ENCODE measurements around the gene SLX1A. TPM values are rescaled to one million over a fixed set of nuclear protein-coding genes. Genes with fewer than 3 reads are reported as not detected.

SLX1A gene
- total and polyA plus RNA-seq, 9 of the 15 experiments (the other 6 are each of a cell fraction or from before 2014, with no cell fraction given): 2.3 to 86.5 (median 11.6) TPM

DNA sequence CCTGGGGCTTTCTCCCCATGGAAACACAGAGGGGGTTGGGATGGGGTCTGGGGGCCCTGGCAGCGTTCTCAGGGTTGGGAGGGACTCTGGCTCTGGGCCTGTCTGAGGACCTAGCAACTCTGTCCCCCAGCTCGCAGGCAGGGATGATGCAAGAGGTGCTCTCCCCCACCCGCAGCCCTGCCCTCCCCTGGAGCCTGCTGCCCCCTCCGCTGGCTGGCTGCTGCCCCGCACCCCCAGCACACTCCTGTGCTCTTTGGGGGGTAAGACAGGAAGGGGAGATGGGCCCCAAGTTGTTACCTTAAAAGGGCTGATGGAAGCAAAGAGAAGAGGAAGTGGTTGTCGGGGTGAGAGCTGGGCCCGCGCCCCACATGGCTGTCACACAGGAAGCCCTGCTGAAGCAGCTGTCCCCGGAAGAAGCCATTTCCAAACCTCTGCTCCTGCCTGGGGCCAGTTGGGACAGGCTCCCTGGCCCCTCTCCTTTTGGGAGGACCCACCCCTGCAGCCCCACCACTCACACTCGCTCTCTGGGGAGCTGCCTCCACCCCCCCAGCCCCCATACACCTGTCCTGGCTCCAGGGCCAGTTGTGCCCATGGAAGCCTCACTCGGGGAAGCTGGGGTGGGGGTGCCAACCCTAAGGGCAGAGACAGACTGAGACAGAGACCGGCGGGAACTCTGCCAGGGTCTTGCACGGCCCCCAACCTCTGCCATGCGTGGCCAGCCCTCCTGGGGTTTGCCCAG lies 7.8 kb upstream of the SLX1A start:
- no peaks in the 10 kb centered on the region for H3K79me2 ChIP-seq (ENCODE audit: control insufficient read depth, insufficient read depth, low read length)
- no peaks in the 10 kb centered on the region for H3K9me3 ChIP-seq (replicated peaks; ENCODE audit: control insufficient read depth, insufficient read depth, low read depth, low read length)
- H3K27me3 ChIP-seq (ENCODE audit: control insufficient read depth in 2 of 2, insufficient read depth in 2 of 2, low read length in 2 of 2): no peaks in the 10 kb centered on the region
- peak overlapping the region; percentile 61; the same call in 2 of the 3 replicates for H3K27ac ChIP-seq (ENCODE audit: extremely low read depth, low read depth, low read length)
- H4K20me1 ChIP-seq (replicated peaks; ENCODE audit: control insufficient read depth, insufficient read depth, low read length): no peaks in the 10 kb centered on the region
- H3K4me3 ChIP-seq: no peak overlapping the region
- ATAC-seq (peak; percentile 9), DNase-seq (ENCODE audit: extremely low read depth in 1 of 4, low spot score in 3 of 4) (peak in 1 of 4 experiments; percentile 16), FAIRE-seq (no peak)
- no TSS peak for BruUV-seq (replicated peaks)
- H3K4me2 ChIP-seq (ENCODE audit: insufficient read depth, low read length): no peak overlapping the region
- intact Hi-C loops (cut with micrococcal nuclease): no loop called here
- POLR2A ChIA-PET: no interaction called here
- H3K9ac ChIP-seq (ENCODE audit: insufficient read depth in 1 of 2, low read depth in 2 of 2, low read length in 2 of 2): peak overlapping the region in 1 of 2 experiments; percentile 72; a peak in 1 of 4 replicates
- in situ Hi-C loops (cut with MboI): loop anchor here (5.0 kb wide), 1 partner anchor 734 kb away; the partner anchor contains the start of genes BOLA2 and SLX1B
- no peaks in the 10 kb centered on the region for H3K9me1 ChIP-seq (ENCODE audit: control insufficient read depth, insufficient read depth, low read length)
- CTCF ChIA-PET (ENCODE audit: low intra/inter-chr PET ratio): no interaction called here
- peak overlapping the region; percentile 63 for H2AFZ ChIP-seq (ENCODE audit: low read depth, low read length)
- 78% methylated on average over 7 of the region's 15 CpGs for WGBS (ENCODE audit: insufficient coverage, low coverage, missing lambda C conversion rate)
- H3K4me1 ChIP-seq (replicated peaks in 1 of 2; ENCODE audit: control insufficient read depth in 2 of 2, insufficient read depth in 2 of 2, low read length in 2 of 2): peaks cover 32 to 58% of the 10 kb centered on the region in 2 experiments
- H3K36me3 ChIP-seq (ENCODE audit: control insufficient read depth, insufficient read depth, low read length): 0 out of 3 replicates have a peak, but pooled peaks cover 3% of the 10 kb centered on the region
- TF ChIP-seq PML (IDR thresholded peaks at IDR 0.05; ENCODE audit: low read length) (no peak), CBX2 (IDR thresholded peaks at IDR 0.05; ENCODE audit: insufficient read depth, low read length, poor library complexity, severe bottlenecking) (no peak), STAG1 (CRISPR knock-in tag; IDR thresholded peaks at IDR 0.05; ENCODE audit: borderline replicate concordance) (no peak), CXXC5 (CRISPR knock-in tag; IDR thresholded peaks at IDR 0.05) (peak; percentile 30; the same call in 1 of the 2 replicates), RNF2 (IDR thresholded peaks at IDR 0.05) (no peak; the same call in 1 of the 2 replicates), BMI1 (IDR thresholded peaks at IDR 0.05; ENCODE audit: low read length) (no peak), CEBPG (CRISPR knock-in tag; IDR thresholded peaks at IDR 0.05) (peak; percentile 91), CEBPG (tag; conservative IDR thresholded peaks at IDR 0.05 in 1 of 2, IDR thresholded peaks at IDR 0.05 in 1 of 2) (peak; percentile 37 to 77; a peak in 3 of 4 replicates), ESRRA (IDR thresholded peaks at IDR 0.05; ENCODE audit: borderline replicate concordance, low read depth) (no peak), ZC3H4 (CRISPR knock-in tag; IDR thresholded peaks at IDR 0.05; ENCODE audit: borderline replicate concordance) (no peak), TCF7L2 (IDR thresholded peaks at IDR 0.05; ENCODE audit: low read depth, low read length) (no peak), LCOR (CRISPR knock-in tag; IDR thresholded peaks at IDR 0.05) (no peak)
- TF ChIP-seq, protein P1, sequence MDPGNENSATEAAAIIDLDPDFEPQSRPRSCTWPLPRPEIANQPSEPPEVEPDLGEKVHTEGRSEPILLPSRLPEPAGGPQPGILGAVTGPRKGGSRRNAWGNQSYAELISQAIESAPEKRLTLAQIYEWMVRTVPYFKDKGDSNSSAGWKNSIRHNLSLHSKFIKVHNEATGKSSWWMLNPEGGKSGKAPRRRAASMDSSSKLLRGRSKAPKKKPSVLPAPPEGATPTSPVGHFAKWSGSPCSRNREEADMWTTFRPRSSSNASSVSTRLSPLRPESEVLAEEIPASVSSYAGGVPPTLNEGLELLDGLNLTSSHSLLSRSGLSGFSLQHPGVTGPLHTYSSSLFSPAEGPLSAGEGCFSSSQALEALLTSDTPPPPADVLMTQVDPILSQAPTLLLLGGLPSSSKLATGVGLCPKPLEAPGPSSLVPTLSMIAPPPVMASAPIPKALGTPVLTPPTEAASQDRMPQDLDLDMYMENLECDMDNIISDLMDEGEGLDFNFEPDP (CRISPR knock-in tag; IDR thresholded peaks at IDR 0.05): no peak
- TF ChIP-seq, protein P2, sequence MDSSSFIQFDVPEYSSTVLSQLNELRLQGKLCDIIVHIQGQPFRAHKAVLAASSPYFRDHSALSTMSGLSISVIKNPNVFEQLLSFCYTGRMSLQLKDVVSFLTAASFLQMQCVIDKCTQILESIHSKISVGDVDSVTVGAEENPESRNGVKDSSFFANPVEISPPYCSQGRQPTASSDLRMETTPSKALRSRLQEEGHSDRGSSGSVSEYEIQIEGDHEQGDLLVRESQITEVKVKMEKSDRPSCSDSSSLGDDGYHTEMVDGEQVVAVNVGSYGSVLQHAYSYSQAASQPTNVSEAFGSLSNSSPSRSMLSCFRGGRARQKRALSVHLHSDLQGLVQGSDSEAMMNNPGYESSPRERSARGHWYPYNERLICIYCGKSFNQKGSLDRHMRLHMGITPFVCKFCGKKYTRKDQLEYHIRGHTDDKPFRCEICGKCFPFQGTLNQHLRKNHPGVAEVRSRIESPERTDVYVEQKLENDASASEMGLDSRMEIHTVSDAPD (CRISPR knock-in tag; IDR thresholded peaks at IDR 0.05): no peak
- TF ChIP-seq, protein P3, sequence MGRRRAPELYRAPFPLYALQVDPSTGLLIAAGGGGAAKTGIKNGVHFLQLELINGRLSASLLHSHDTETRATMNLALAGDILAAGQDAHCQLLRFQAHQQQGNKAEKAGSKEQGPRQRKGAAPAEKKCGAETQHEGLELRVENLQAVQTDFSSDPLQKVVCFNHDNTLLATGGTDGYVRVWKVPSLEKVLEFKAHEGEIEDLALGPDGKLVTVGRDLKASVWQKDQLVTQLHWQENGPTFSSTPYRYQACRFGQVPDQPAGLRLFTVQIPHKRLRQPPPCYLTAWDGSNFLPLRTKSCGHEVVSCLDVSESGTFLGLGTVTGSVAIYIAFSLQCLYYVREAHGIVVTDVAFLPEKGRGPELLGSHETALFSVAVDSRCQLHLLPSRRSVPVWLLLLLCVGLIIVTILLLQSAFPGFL (CRISPR knock-in tag; IDR thresholded peaks at IDR 0.05): no peak
- TF ChIP-seq, protein P4, sequence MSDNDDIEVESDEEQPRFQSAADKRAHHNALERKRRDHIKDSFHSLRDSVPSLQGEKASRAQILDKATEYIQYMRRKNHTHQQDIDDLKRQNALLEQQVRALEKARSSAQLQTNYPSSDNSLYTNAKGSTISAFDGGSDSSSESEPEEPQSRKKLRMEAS (CRISPR knock-in tag; IDR thresholded peaks at IDR 0.05): peak; percentile 93

All from K562 (cell line).